LNCAP (cell line): ENCODE results near the gene NNT.

Experiments used
- TF ChIP-seq, protein P1 (sequence below): fragments of 450-650 bp; IDR thresholded peaks from 2 replicates; pipeline ENCODE4 v1.5.1; 2017; ENCODE audit warnings: mild to moderate bottlenecking

The NNT gene

DNA sequence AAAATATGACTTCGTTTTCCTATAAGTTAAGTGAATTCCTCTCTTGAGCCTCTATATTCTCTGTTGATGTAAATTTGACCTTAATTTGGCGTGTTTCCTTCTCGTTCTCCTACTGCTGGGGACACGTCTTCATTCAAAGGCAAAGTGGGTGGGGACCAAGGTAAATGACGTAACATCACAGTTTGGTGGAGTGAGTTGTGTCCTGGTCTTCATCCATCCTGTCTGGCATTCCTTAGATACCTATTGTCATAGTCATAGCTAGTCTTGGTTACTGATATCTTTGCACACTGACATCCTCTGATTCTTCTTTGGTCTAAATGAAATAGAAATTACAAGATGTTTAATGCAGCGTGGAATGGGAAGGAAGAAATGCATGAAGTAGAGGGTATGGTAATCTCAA lies 108.5 kb downstream of the NNT start:
- TF ChIP-seq, protein P1, sequence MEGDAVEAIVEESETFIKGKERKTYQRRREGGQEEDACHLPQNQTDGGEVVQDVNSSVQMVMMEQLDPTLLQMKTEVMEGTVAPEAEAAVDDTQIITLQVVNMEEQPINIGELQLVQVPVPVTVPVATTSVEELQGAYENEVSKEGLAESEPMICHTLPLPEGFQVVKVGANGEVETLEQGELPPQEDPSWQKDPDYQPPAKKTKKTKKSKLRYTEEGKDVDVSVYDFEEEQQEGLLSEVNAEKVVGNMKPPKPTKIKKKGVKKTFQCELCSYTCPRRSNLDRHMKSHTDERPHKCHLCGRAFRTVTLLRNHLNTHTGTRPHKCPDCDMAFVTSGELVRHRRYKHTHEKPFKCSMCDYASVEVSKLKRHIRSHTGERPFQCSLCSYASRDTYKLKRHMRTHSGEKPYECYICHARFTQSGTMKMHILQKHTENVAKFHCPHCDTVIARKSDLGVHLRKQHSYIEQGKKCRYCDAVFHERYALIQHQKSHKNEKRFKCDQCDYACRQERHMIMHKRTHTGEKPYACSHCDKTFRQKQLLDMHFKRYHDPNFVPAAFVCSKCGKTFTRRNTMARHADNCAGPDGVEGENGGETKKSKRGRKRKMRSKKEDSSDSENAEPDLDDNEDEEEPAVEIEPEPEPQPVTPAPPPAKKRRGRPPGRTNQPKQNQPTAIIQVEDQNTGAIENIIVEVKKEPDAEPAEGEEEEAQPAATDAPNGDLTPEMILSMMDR: no peak

DNA sequence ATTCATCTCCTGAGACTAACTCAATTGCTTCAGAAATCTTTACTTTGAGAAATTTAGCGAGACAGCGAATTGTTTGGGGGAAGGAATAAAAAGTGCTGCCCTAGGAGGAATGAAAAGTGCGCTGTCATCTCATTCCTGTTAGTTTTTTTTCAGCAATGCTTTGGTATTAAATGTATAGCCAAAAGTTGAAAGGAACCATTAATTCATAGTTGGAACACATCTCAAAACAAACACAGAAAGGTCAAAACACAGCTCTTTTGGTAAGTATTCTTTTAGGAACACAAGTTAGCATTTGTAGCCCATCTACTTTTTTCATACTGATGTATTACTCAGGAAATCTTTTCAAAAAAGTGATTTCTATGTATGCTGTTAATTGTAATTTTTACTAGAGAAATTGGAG lies 109.1 kb downstream of the NNT start:
- TF ChIP-seq, protein P1: no peak

DNA sequence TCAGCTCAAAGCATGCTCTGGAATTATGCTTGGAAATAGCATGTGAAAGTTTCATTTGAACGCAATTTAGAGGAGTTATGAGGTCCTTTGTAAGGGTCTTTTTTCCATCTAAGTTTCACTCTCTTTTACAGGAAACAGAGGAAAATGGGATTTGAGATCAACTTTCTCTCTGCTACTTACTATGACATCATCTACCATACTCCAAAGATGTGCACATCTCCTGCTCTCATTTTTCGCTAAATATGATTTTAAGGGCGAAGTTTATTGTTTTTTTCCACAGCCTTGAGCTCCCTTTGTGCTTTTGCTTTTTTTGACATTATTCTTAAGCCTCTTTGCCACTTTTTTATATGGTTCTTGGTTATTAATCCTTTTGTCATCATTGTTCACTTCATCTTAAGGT lies 125.6 kb downstream of the NNT start:
- TF ChIP-seq, protein P1: no peak

DNA sequence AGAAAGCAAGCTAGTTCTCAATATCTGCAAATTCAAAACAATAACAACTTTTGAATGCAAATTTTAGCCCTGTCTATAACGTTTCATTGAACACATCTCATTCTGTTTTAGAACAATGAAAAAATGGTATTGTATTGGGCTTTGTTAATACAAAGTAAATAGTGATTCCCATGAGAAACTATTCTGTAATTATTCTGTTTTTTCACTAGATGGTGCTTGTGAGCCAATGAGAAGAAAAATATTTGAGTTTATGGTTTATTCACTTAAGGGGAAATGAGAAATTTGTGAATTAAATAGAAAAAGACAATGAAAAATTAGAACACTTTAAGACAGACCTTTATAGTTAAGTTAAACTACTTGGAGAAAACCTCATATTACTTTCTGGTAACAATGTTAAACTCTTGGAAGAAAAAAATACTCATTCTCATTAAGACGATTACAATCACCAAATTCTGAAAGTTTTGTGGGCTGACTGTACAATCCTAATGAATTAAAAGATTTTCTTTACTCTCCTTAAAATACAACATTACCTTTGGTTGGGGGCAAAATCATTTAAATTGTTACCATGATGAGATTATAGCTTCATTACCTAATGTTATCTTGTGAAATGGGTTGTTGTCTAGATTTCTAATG lies 127.0 kb downstream of the NNT start:
- TF ChIP-seq, protein P1: peak; percentile 63

DNA sequence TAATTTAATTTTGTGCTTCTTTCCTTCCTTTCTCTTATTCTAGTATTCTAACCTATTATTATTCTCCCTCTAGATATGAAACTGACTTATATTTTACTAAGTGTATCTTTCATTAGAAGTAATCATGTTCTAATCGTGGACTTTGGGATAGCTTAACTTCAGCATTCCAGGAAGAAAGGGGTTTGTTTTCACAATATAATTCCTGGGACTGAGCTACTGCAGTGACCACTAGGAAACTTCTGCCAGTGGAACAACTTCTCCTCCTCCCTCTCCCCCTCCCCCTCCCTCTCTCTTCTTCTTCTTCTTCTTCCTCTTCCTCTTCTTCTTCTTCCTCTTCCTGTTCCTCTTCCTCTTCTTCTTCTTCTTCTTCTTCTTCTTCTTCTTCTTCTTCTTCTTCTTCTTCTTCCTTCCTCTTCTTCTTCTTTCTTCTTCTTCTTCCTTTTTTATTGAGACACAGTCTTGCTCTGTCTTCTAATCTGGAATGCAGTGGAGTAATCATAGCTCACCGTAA lies 127.9 kb downstream of the NNT start:
- TF ChIP-seq, protein P1: no peak

DNA sequence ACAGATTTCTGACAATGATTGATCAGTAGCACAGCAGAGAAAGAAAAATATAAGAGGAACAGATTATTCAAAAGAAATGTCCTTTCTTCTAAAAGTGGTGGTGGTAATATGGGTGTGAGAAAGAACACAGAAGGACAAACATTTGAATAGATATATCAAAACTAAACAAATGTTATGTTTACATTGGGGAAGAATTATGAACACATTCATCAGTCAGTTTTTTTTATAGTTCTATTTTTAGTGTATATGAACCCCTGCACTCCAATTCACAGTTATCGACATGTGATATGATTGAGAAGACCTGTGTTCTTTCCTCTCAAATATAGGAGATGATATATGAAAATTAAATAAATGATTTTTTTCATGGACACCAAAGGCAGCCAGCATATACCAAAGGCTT lies 128.6 kb downstream of the NNT start:
- TF ChIP-seq, protein P1: no peak

DNA sequence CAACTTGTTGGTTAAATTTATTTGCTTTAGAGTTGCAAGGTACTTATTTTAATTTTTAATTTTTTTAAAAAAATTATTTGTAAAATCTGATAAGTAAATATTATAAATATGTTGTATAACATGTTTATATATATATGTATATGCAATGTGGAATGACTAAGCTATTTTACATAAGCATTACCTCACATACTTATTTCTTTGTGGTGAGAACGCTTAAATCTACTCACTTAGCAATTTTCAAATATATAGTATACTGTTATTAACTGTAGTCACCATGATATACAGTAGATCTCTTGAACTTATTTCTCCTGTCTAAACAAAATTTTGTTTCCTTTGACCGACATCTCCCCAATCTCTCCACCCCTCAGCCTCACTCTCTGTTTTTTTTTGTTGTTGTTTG lies 147.8 kb downstream of the NNT start:
- TF ChIP-seq, protein P1: no peak

DNA sequence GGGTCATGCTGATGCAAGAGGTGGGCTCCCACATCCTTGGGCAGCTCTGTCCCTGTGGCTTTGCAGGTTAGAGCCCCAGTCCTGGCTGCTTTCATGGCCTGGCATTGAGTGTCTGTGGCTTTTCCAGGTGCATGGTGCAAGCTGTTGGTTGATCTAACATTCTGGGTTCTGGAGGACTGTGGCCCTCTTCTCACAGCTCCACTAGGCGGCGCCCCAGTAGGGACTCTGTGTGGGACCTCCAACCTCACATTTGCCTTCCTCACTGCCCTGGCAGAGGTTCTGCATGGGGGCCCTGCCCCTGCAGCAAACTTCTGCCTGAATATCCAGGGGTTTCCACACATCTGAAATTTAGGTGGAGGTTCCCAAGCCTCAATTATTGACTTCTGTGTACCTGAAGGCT lies 150.1 kb downstream of the NNT start:
- TF ChIP-seq, protein P1: no peak; the same call in 1 of the 2 replicates
